ENCODE data around the gene SIGLEC15. TPM values are rescaled to one million over a fixed set of nuclear protein-coding genes. Genes with fewer than 3 reads are reported as not detected.

SIGLEC15 gene
- polyA plus RNA-seq, 3 donors, result 6.5 to 9.9 (median 7.8) TPM

- no peaks in the 10 kb centered on the region for H3K27me3 Mint-ChIP-seq (ENCODE audit: low read depth in 3 of 3)
- intact Hi-C loops (cut with micrococcal nuclease), result no loop called here
- Histone ChIP-seq H3K9me3 (replicated peaks in 1 of 2; ENCODE audit: control insufficient read depth in 1 of 2, insufficient read depth in 1 of 2, low read length in 2 of 2) (no peaks in the 10 kb centered on the region), H4K20me1 (ENCODE audit: insufficient read depth, low read length) (no peaks in the 10 kb centered on the region), H3K4me1 (ENCODE audit: control insufficient read depth in 1 of 2, insufficient read depth in 2 of 2, low read length in 2 of 2) (no peaks in the 10 kb centered on the region), H3K9ac (ENCODE audit: insufficient read depth, low read length, poor library complexity, severe bottlenecking) (no peak overlapping the region), H3K79me2 (ENCODE audit: insufficient read depth, low read length) (no peaks in the 10 kb centered on the region), H3K4me2 (replicated peaks; ENCODE audit: extremely low read depth, low read length, poor library complexity, severe bottlenecking) (no peak overlapping the region), H3K27ac (ENCODE audit: low read depth in 1 of 2, low read length in 2 of 2) (no peak overlapping the region), H3K4me3 (replicated peaks in 1 of 3; ENCODE audit: low read depth in 2 of 3, low read length in 3 of 3) (no peak overlapping the region), H3K36me3 (replicated peaks in 1 of 2; ENCODE audit: control insufficient read depth in 1 of 2, insufficient read depth in 2 of 2, low read length in 2 of 2) (peaks cover 92 to 98% of the 10 kb centered on the region in 2 donors), H3K27me3 (ENCODE audit: control insufficient read depth in 2 of 2, insufficient read depth in 2 of 2, low read length in 2 of 2) (no peaks in the 10 kb centered on the region), H2AFZ (ENCODE audit: insufficient read depth, low read depth, low read length, poor library complexity, severe bottlenecking) (no peak overlapping the region)
- H3K36me3 Mint-ChIP-seq, result peaks cover 94 to 99% of the 10 kb centered on the region in 2 donors
- no CpG with 5 or more reads among the region's 1 CpG for WGBS (ENCODE audit: insufficient coverage)
- no peak overlapping the region for H3K4me3 Mint-ChIP-seq
- H3K9me3 Mint-ChIP-seq, result peaks cover 0 to 1% (median 0%) of the 10 kb centered on the region in 7 donors
- TF ChIP-seq, protein P1, sequence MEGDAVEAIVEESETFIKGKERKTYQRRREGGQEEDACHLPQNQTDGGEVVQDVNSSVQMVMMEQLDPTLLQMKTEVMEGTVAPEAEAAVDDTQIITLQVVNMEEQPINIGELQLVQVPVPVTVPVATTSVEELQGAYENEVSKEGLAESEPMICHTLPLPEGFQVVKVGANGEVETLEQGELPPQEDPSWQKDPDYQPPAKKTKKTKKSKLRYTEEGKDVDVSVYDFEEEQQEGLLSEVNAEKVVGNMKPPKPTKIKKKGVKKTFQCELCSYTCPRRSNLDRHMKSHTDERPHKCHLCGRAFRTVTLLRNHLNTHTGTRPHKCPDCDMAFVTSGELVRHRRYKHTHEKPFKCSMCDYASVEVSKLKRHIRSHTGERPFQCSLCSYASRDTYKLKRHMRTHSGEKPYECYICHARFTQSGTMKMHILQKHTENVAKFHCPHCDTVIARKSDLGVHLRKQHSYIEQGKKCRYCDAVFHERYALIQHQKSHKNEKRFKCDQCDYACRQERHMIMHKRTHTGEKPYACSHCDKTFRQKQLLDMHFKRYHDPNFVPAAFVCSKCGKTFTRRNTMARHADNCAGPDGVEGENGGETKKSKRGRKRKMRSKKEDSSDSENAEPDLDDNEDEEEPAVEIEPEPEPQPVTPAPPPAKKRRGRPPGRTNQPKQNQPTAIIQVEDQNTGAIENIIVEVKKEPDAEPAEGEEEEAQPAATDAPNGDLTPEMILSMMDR (IDR thresholded peaks at IDR 0.05), result no peak
- H3K4me1 Mint-ChIP-seq, result no peaks in the 10 kb centered on the region
- no peak for DNase-seq
- peak overlapping the region in 1 of 7 donors; percentile 27 for H3K27ac Mint-ChIP-seq
Measured at GRCh38 chr18:45863469-45863868, 38.0 kb downstream of the SIGLEC15 start.

DNA sequence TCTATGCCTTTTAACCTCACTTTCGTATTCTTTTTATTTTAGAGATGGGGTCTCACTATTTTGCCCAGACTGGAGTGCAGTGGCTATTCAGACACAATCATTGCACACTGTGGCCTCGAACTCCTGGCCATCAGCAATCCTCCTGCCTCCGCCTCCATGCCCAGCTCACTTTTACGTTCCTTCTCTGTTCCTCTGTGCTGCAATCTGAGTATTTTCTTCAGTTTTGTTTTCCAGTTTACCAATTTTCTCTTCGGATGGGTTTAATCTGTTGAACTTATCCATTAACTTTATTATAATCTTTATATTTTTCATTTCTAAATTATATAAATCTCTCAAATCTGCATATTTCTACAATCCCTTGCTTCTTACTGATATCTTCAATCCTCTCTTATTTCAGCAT, 38.6 kb downstream of the SIGLEC15 start:
- Mint-ChIP-seq H3K36me3 (peaks cover 88 to 99% of the 10 kb centered on the region in 2 donors), H3K4me3 (no peak overlapping the region), H3K27ac (peak overlapping the region in 1 of 7 donors; percentile 51), H3K4me1 (no peaks in the 10 kb centered on the region), H3K9me3 (peaks cover 0 to 1% (median 0%) of the 10 kb centered on the region in 7 donors), H3K27me3 (ENCODE audit: low read depth in 3 of 3) (no peaks in the 10 kb centered on the region)
- Histone ChIP-seq H3K79me2 (ENCODE audit: insufficient read depth, low read length) (no peaks in the 10 kb centered on the region), H4K20me1 (ENCODE audit: insufficient read depth, low read length) (no peaks in the 10 kb centered on the region), H3K27me3 (ENCODE audit: control insufficient read depth in 2 of 2, insufficient read depth in 2 of 2, low read length in 2 of 2) (no peaks in the 10 kb centered on the region), H3K9me3 (replicated peaks in 1 of 2; ENCODE audit: control insufficient read depth in 1 of 2, insufficient read depth in 1 of 2, low read length in 2 of 2) (no peaks in the 10 kb centered on the region), H3K4me1 (ENCODE audit: control insufficient read depth in 1 of 2, insufficient read depth in 2 of 2, low read length in 2 of 2) (no peaks in the 10 kb centered on the region), H3K27ac (ENCODE audit: low read depth in 1 of 2, low read length in 2 of 2) (no peak overlapping the region), H3K36me3 (replicated peaks in 1 of 2; ENCODE audit: control insufficient read depth in 1 of 2, insufficient read depth in 2 of 2, low read length in 2 of 2) (peaks cover 87 to 98% of the 10 kb centered on the region in 2 donors), H3K4me3 (replicated peaks in 1 of 3; ENCODE audit: low read depth in 2 of 3, low read length in 3 of 3) (no peak overlapping the region), H3K4me2 (replicated peaks; ENCODE audit: extremely low read depth, low read length, poor library complexity, severe bottlenecking) (no peak overlapping the region), H3K9ac (ENCODE audit: insufficient read depth, low read length, poor library complexity, severe bottlenecking) (no peak overlapping the region), H2AFZ (ENCODE audit: insufficient read depth, low read depth, low read length, poor library complexity, severe bottlenecking) (no peak overlapping the region)
- DNase-seq, result no peak
- TF ChIP-seq, protein P1 (IDR thresholded peaks at IDR 0.05), result no peak
- WGBS (ENCODE audit: insufficient coverage), result 83% methylated on average over 1 of the region's 5 CpGs
- intact Hi-C loops (cut with micrococcal nuclease), result no loop called here
